Upper lobe of left lung (tissue), 6 donors: ENCODE results near the gene ACVR1. TPM values are rescaled to one million over a fixed set of nuclear protein-coding genes. Genes with fewer than 3 reads are reported as not detected.

Source experiments
- ATAC-seq, 2 donors: fragments of 200-7000 bp; cut with Tn5 transposase; one replicate each; pipeline ENCODE4 v1.9.1; 2022; ENCODE audit warnings: mild to moderate bottlenecking in 2 of 2, moderate library complexity in 2 of 2; ENCODE audit not compliant: low FRiP score in 2 of 2
- DNase-seq, 2 donors: peaks; one replicate each; pipeline ENCODE4 v3.0.0-alpha.2; 2019 to 2020
- H3K27ac ChIP-seq, 4 donors: fragments of 200-600 bp; sonication (generic); one replicate each; pipeline ENCODE4 v1.5.1; 2016 to 2019
- H3K27me3 ChIP-seq, 4 donors: fragments of 200-600 bp; sonication (generic); one replicate each; pipeline ENCODE4 v1.5.1; 2017 to 2019
- H3K36me3 ChIP-seq, 4 donors: fragments of 200-600 bp; sonication (generic); one replicate each; pipeline ENCODE4 v1.5.1; 2016 to 2019
- H3K4me1 ChIP-seq, 4 donors: fragments of 200-600 bp; sonication (generic); one replicate each; pipeline ENCODE4 v1.5.1; 2018 to 2019
- H3K4me3 ChIP-seq, 4 donors: fragments of 200-600 bp; sonication (generic); one replicate each; pipeline ENCODE4 v1.5.1; 2017 to 2019; ENCODE audit warnings: mild to moderate bottlenecking in 2 of 4, moderate library complexity in 1 of 4
- H3K9me3 ChIP-seq, 4 donors: fragments of 200-600 bp; sonication (generic); one replicate each; pipeline ENCODE4 v1.5.1; 2018 to 2019
- EP300 ChIP-seq, 4 donors: sonication (generic); formaldehyde crosslinking; IDR thresholded peaks; one replicate each; pipeline ENCODE4 v1.5.1; 2017; ENCODE audit warnings: antibody characterized with exemption in 4 of 4, control low read depth in 2 of 4
- POLR2A ChIP-seq, 4 donors: fragments of 450-650 bp; IDR thresholded peaks; one replicate each; pipeline ENCODE4 v1.5.1; 2016 to 2017; ENCODE audit warnings: antibody characterized with exemption in 4 of 4, mild to moderate bottlenecking in 2 of 4
- POLR2AphosphoS5 ChIP-seq, 2 donors: sonication (generic); formaldehyde crosslinking; IDR thresholded peaks; one replicate each; pipeline ENCODE4 v1.5.1; 2017; ENCODE audit warnings: antibody characterized with exemption in 2 of 2
- WGBS, 2 donors: methylation state at CpG; one replicate each; pipeline ENCODE4 v1.1.5; 2017 to 2018; 5-methylcytosine and 5-hydroxymethylcytosine counted together
- total RNA-seq, 6 donors: library from RNA; depleted of rRNA in 4 of 6; stranded (reverse); fragments of >200 nt in 4 of 6; gene quantifications; one replicate each; pipeline versions ENCODE4 v1.1.0 to v1.2.1, GENCODE V29; 2016 to 2021
- TF ChIP-seq, protein P1 (sequence below), 6 experiments: fragments of 450-650 bp in 4 of 6; fragments of 200-600 bp in 2 of 6; sonication (generic) in 2 of 6; IDR thresholded peaks; one replicate each; pipeline ENCODE4 v1.5.1; 2016 to 2019; ENCODE audit warnings: antibody characterized with exemption in 6 of 6
- donor health status: DM: no; HTN: no; CAD: no; lungs with moderate emphysema.
- donor health status: DM: no; HTN: yes; CAD: no; lungs with severe emphysema.

Gene ACVR1
- total RNA-seq, 6 donors from 2014 or later: 16.4 to 38.8 (median 25.8) TPM

DNA sequence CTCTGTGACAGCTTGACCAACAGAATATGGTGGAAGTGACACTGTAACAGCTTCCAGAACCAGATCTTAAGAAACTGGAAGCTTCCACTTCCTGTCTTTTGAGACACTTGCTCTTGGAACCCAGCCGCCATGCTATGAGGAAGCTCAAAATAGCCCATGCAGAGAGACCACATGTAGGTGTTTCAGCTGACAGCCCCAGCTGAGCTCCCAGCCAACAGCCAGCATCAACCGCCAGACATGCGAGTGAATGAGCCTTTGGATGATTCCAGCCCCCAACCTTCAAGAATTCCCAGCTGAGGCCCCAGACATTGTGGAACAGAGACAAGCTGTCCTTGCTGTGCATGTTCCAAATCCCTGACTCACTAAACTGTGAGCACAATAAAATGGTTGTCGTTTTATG lies 27.9 kb downstream of the ACVR1 start:
- peaks cover 0 to 8% (median 0%) of the 10 kb centered on the region in 4 donors for H3K4me1 ChIP-seq
- TF ChIP-seq EP300 (IDR thresholded peaks at IDR 0.05) (no peak), POLR2A (IDR thresholded peaks at IDR 0.05) (no peak), POLR2AphosphoS5 (IDR thresholded peaks at IDR 0.05) (no peak)
- TF ChIP-seq, protein P1, sequence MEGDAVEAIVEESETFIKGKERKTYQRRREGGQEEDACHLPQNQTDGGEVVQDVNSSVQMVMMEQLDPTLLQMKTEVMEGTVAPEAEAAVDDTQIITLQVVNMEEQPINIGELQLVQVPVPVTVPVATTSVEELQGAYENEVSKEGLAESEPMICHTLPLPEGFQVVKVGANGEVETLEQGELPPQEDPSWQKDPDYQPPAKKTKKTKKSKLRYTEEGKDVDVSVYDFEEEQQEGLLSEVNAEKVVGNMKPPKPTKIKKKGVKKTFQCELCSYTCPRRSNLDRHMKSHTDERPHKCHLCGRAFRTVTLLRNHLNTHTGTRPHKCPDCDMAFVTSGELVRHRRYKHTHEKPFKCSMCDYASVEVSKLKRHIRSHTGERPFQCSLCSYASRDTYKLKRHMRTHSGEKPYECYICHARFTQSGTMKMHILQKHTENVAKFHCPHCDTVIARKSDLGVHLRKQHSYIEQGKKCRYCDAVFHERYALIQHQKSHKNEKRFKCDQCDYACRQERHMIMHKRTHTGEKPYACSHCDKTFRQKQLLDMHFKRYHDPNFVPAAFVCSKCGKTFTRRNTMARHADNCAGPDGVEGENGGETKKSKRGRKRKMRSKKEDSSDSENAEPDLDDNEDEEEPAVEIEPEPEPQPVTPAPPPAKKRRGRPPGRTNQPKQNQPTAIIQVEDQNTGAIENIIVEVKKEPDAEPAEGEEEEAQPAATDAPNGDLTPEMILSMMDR (IDR thresholded peaks at IDR 0.05): no peak
- no peak overlapping the region for H3K4me3 ChIP-seq
- ATAC-seq (no peak), DNase-seq (no peak)
- H3K36me3 ChIP-seq: no peaks in the 10 kb centered on the region
- H3K9me3 ChIP-seq: no peaks in the 10 kb centered on the region
- no peak overlapping the region for H3K27ac ChIP-seq
- WGBS, 2 donors: 90 to 97% methylated on average over 4 of the region's 4 CpGs
- H3K27me3 ChIP-seq: no peaks in the 10 kb centered on the region

DNA sequence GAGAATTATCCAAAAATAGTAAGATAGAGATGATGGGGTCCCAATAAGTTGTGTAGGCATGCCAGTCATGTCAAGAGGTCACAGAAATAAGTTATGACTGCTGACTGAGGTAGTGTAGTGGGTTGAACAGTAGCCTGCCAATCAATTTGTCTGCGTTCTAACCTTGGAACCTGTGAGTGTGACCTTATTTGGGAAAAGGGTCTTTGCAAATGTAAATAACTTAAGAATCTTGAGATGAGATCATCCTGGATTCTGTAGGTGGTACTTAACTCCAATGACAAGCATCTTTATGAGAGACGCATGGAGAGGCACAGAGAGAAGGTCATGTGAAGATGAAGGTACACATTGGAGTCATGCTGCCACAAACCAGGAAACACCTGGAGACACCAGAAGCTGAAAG lies 31.0 kb downstream of the ACVR1 start:
- no peaks in the 10 kb centered on the region for H3K27me3 ChIP-seq
- TF ChIP-seq POLR2A (IDR thresholded peaks at IDR 0.05): no peak
- TF ChIP-seq POLR2AphosphoS5 (IDR thresholded peaks at IDR 0.05): no peak
- TF ChIP-seq, protein P1 (IDR thresholded peaks at IDR 0.05): no peak
- TF ChIP-seq EP300 (IDR thresholded peaks at IDR 0.05): no peak
- H3K4me3 ChIP-seq: no peak overlapping the region
- no peak overlapping the region for H3K27ac ChIP-seq
- ATAC-seq: no peak
- 86 to 100% methylated on average over 2 of the region's 2 CpGs for WGBS, 2 donors
- H3K36me3 ChIP-seq: no peaks in the 10 kb centered on the region
- no peak for DNase-seq
- peaks cover 17 to 25% (median 20%) of the 10 kb centered on the region in 4 donors for H3K4me1 ChIP-seq
- no peaks in the 10 kb centered on the region for H3K9me3 ChIP-seq

DNA sequence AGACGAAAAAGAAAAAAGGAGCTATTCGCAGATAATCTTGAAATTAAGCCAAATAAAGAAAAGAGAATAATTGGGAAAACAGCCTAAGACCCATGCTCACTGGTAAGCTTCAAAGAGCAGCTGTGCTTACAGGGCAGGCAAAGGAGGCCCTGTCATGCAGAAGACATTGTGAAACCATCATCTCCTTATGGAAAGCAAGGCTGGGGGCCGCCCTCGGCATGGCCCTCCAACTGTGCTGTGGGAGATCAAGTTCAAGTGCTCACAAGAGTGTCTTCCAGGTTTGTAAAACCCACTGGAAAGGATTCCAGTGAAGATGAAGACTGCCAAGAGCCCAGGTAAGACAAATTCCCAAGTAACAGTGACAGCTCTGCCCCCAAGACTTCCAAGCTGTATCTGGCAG lies 32.2 kb downstream of the ACVR1 start:
- H3K27me3 ChIP-seq: no peaks in the 10 kb centered on the region
- ATAC-seq (no peak), DNase-seq (peak in 1 of 2 donors; percentile 15)
- no peak overlapping the region for H3K27ac ChIP-seq
- H3K9me3 ChIP-seq: no peaks in the 10 kb centered on the region
- peaks cover 20 to 29% (median 23%) of the 10 kb centered on the region in 4 donors for H3K4me1 ChIP-seq
- TF ChIP-seq EP300 (IDR thresholded peaks at IDR 0.05) (no peak), POLR2AphosphoS5 (IDR thresholded peaks at IDR 0.05) (no peak), POLR2A (IDR thresholded peaks at IDR 0.05) (no peak)
- TF ChIP-seq, protein P1 (IDR thresholded peaks at IDR 0.05): no peak
- WGBS, 2 donors: 76 to 83% methylated on average over 4 of the region's 4 CpGs
- H3K4me3 ChIP-seq: no peak overlapping the region
- H3K36me3 ChIP-seq: no peaks in the 10 kb centered on the region

DNA sequence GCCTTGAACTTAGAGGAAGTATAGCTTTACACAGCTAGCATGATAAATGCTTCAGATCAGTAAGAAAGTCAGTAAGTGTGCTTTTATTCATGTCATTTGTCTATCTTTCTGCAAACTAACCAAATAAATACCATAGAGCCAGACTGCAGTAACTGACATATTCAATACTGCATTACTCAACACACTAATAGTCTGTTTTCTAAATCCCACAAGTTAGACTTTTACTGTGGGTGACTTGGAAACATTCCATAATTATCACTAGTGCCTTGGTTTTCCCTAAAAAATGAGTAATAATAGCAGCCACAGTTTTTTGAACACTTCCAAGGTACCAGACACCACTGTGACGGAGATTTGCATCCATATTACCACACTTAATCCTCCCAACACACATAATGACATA lies 33.0 kb downstream of the ACVR1 start:
- Histone ChIP-seq H3K27ac (no peak overlapping the region), H3K9me3 (no peaks in the 10 kb centered on the region), H3K36me3 (no peaks in the 10 kb centered on the region), H3K4me3 (no peak overlapping the region), H3K27me3 (no peaks in the 10 kb centered on the region), H3K4me1 (peaks cover 25 to 35% (median 30%) of the 10 kb centered on the region in 4 donors)
- DNase-seq: no peak
- TF ChIP-seq EP300 (IDR thresholded peaks at IDR 0.05) (no peak), POLR2A (IDR thresholded peaks at IDR 0.05) (no peak), POLR2AphosphoS5 (IDR thresholded peaks at IDR 0.05) (no peak)
- TF ChIP-seq, protein P1 (IDR thresholded peaks at IDR 0.05): no peak
- ATAC-seq: no peak
- 95 to 96% methylated on average over 1 of the region's 1 CpG for WGBS, 2 donors

DNA sequence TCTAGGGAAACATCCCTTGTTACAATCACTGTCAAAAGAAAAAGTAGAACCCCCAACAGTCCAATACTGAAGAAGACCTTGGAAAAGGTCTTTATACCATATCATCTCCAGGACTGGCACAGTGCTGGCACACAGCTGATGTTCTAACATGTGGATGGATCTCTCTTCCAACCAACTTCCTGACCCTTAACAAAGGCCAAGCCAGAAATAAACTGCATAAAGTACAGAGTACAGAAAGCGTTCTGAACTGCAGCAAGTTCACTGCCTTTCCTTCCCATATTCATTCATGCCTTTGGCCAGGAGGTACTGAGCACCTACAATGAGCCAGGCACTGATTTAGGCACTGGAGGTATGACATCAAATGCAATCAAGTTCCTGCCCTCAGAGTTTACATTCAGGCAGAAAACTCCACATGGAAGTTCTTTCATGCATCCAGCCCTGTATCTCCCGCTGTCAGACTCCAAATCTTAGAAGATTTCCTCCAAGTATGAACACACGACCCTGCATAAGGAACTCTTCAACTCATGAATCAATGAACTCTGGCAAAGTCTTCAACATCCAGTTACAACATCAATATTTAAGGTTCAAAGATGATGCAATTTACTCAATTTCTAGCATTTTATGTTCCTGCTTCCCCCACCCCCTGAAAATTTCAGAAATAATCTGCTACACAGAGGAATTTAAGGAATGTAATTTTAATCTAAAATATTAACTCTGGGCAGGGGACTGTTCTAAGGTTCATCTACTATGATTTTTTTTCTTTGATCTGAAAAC lies 33.8 kb downstream of the ACVR1 start:
- Histone ChIP-seq H3K9me3 (no peaks in the 10 kb centered on the region), H3K4me1 (peaks cover 31 to 42% (median 35%) of the 10 kb centered on the region in 4 donors), H3K36me3 (no peaks in the 10 kb centered on the region), H3K27ac (peak overlapping the region in 1 of 4 donors; percentile 53), H3K4me3 (no peak overlapping the region), H3K27me3 (no peaks in the 10 kb centered on the region)
- 60 to 76% methylated on average over 3 of the region's 3 CpGs for WGBS, 2 donors
- ATAC-seq (no peak), DNase-seq (no peak)
- TF ChIP-seq POLR2A (IDR thresholded peaks at IDR 0.05) (no peak), POLR2AphosphoS5 (IDR thresholded peaks at IDR 0.05) (no peak), EP300 (IDR thresholded peaks at IDR 0.05) (no peak)
- TF ChIP-seq, protein P1 (IDR thresholded peaks at IDR 0.05): no peak
